GM23338 (cell line): ENCODE data around the gene IGFL3.

ENCODE experiments used
- CTCF ChIP-seq, 2 experiments: fragments of 200-600 bp in 1 of 2; sonication (generic) in 1 of 2; conservative IDR thresholded peaks; 2 replicates each; pipeline versions ENCODE4 v1.5.1 to v1.6.1; 2016 to 2017; ENCODE audit warnings: antibody characterized with exemption in 2 of 2, low read depth in 2 of 2, mild to moderate bottlenecking in 2 of 2, moderate library complexity in 1 of 2
- EZH2 ChIP-seq: fragments of 200-600 bp; sonication (generic); IDR thresholded peaks from one replicate; pipeline ENCODE4 v1.8.0; 2017; ENCODE audit warnings: antibody characterized with exemption, mild to moderate bottlenecking, low read depth; ENCODE audit not compliant: unreplicated experiment
- EZH2phosphoT487 ChIP-seq: fragments of 200-600 bp; sonication (generic); IDR thresholded peaks from one replicate; pipeline ENCODE4 v1.8.1; 2018; ENCODE audit warnings: antibody characterized with exemption; ENCODE audit not compliant: unreplicated experiment
- JUNB ChIP-seq: IDR thresholded peaks from one replicate; pipeline ENCODE4 v1.6.1; 2016; ENCODE audit warnings: antibody characterized with exemption; ENCODE audit not compliant: unreplicated experiment
- POLR2AphosphoS5 ChIP-seq: IDR thresholded peaks from 2 replicates; pipeline ENCODE4 v1.6.1; 2016; ENCODE audit warnings: antibody characterized with exemption, low read depth
- ZNF114 ChIP-seq: fragments of 250-450 bp; sonication (Bioruptor Pico); IDR thresholded peaks from 2 replicates; pipeline ENCODE4 v1.5.0; 2020; ENCODE audit warnings: mild to moderate bottlenecking, moderate library complexity
- ZNF331 ChIP-seq: fragments of 250-450 bp; sonication (Bioruptor Pico); IDR thresholded peaks from 2 replicates; pipeline ENCODE4 v1.5.0; 2020; ENCODE audit warnings: low read depth, mild to moderate bottlenecking, moderate library complexity
- TF ChIP-seq, protein P1 (sequence below): IDR thresholded peaks from one replicate; pipeline ENCODE4 v1.6.1; 2018; ENCODE audit warnings: antibody characterized with exemption; ENCODE audit not compliant: unreplicated experiment
- TF ChIP-seq, protein P2 (sequence below): IDR thresholded peaks from 2 replicates; pipeline ENCODE4 v1.6.1; 2016; ENCODE audit warnings: antibody characterized with exemption

GRCh38 chr19:46073268-46073922, 51.1 kb downstream of the IGFL3 start:
- TF ChIP-seq EZH2 (no peak), CTCF (conservative IDR thresholded peaks at IDR 0.05; ENCODE audit: low read depth in 2 of 2) (no peak), EZH2phosphoT487 (no peak), POLR2AphosphoS5 (no peak), JUNB (no peak), ZNF331 (CRISPR knock-in tag) (no peak), ZNF114 (CRISPR knock-in tag) (no peak)
- TF ChIP-seq, protein P1, sequence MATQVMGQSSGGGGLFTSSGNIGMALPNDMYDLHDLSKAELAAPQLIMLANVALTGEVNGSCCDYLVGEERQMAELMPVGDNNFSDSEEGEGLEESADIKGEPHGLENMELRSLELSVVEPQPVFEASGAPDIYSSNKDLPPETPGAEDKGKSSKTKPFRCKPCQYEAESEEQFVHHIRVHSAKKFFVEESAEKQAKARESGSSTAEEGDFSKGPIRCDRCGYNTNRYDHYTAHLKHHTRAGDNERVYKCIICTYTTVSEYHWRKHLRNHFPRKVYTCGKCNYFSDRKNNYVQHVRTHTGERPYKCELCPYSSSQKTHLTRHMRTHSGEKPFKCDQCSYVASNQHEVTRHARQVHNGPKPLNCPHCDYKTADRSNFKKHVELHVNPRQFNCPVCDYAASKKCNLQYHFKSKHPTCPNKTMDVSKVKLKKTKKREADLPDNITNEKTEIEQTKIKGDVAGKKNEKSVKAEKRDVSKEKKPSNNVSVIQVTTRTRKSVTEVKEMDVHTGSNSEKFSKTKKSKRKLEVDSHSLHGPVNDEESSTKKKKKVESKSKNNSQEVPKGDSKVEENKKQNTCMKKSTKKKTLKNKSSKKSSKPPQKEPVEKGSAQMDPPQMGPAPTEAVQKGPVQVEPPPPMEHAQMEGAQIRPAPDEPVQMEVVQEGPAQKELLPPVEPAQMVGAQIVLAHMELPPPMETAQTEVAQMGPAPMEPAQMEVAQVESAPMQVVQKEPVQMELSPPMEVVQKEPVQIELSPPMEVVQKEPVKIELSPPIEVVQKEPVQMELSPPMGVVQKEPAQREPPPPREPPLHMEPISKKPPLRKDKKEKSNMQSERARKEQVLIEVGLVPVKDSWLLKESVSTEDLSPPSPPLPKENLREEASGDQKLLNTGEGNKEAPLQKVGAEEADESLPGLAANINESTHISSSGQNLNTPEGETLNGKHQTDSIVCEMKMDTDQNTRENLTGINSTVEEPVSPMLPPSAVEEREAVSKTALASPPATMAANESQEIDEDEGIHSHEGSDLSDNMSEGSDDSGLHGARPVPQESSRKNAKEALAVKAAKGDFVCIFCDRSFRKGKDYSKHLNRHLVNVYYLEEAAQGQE, result no peak
- TF ChIP-seq, protein P2, sequence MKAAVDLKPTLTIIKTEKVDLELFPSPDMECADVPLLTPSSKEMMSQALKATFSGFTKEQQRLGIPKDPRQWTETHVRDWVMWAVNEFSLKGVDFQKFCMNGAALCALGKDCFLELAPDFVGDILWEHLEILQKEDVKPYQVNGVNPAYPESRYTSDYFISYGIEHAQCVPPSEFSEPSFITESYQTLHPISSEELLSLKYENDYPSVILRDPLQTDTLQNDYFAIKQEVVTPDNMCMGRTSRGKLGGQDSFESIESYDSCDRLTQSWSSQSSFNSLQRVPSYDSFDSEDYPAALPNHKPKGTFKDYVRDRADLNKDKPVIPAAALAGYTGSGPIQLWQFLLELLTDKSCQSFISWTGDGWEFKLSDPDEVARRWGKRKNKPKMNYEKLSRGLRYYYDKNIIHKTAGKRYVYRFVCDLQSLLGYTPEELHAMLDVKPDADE, result no peak
